Calu3 (cell line): ENCODE measurements around the gene TNK2. TPM values are rescaled to one million over a fixed set of nuclear protein-coding genes. Genes with fewer than 3 reads are reported as not detected.
"Not testable (repeated sequence)": the region's sequence is repeated elsewhere in the genome, so short reads cannot be mapped to it uniquely, and the experiment has no call there.

Source experiments
- BruUV-seq: library from RNA; stranded (reverse); fragments of 400-500 nt; replicated peaks from 2 replicates; lab custom pipeline; 2021; lab: Mats Ljungman, UMichigan
- CTCF ChIA-PET: fragments of 300-600 bp; sonication (Branson Sonifier 250); formaldehyde crosslinking; loops from one replicate; lab custom pipeline; 2022; ENCODE audit warnings: antibody characterized with exemption; lab: Charles Lee
- DNase-seq: peaks from one replicate; pipeline ENCODE4 v3.0.0; 2022
- H3K27ac Mint-ChIP-seq: one replicate; pipeline ENCODE4 v1.8.0; 2022; ENCODE audit warnings: mixed read lengths; ENCODE audit not compliant: unreplicated experiment
- H3K27me3 Mint-ChIP-seq: one replicate; pipeline ENCODE4 v1.8.0; 2022; ENCODE audit warnings: mixed read lengths; ENCODE audit not compliant: unreplicated experiment
- H3K36me3 Mint-ChIP-seq: one replicate; pipeline ENCODE4 v1.8.0; 2022; ENCODE audit warnings: mild to moderate bottlenecking, moderate library complexity, mixed read lengths; ENCODE audit not compliant: insufficient read depth, unreplicated experiment
- H3K4me1 Mint-ChIP-seq: one replicate; pipeline ENCODE4 v1.8.0; 2022; ENCODE audit warnings: mild to moderate bottlenecking, low read depth, mixed read lengths; ENCODE audit not compliant: unreplicated experiment
- H3K4me3 Mint-ChIP-seq: one replicate; pipeline ENCODE4 v1.8.0; 2022; ENCODE audit warnings: mild to moderate bottlenecking, low read depth, moderate library complexity, mixed read lengths; ENCODE audit not compliant: unreplicated experiment
- H3K9me3 Mint-ChIP-seq: one replicate; pipeline ENCODE4 v1.8.0; 2022; ENCODE audit warnings: low read depth, mixed read lengths; ENCODE audit not compliant: unreplicated experiment
- CTCF ChIP-seq: fragments of 200-600 bp; IDR thresholded peaks from one replicate; pipeline ENCODE4 v1.8.0; 2022; ENCODE audit warnings: antibody characterized with exemption; ENCODE audit not compliant: unreplicated experiment
- intact Hi-C: fragments of 100-400 bp; cut with micrococcal nuclease; formaldehyde crosslinking; loops from one replicate; pipeline ENCODE4 v1.10.0; 2022; ENCODE audit not compliant: unreplicated experiment
- total RNA-seq: library from RNA; stranded (reverse); gene quantifications from 2 replicates; pipeline ENCODE4 v1.2.3, GENCODE V29; 2022

TNK2 gene
- total RNA-seq, 1 experiment from 2014 or later, result 50.4 TPM

- peaks cover 38% of the 10 kb centered on the region for H3K27me3 Mint-ChIP-seq
- CTCF ChIA-PET, result no interaction called here
- H3K9me3 Mint-ChIP-seq, result no peaks in the 10 kb centered on the region
- peaks cover 11% of the 10 kb centered on the region for H3K4me1 Mint-ChIP-seq
- no peak for DNase-seq
- TF ChIP-seq CTCF, result no peak
- peaks cover 10% of the 10 kb centered on the region for H3K36me3 Mint-ChIP-seq
- intact Hi-C loops, result no loop called here
- no TSS peak for BruUV-seq
- H3K4me3 Mint-ChIP-seq, result no peak overlapping the region
- H3K27ac Mint-ChIP-seq, result peak overlapping the region; percentile 4
Measured at GRCh38 chr3:195918176-195918575, 9.8 kb upstream of the TNK2 start.

- BruUV-seq, result no TSS peak
- Mint-ChIP-seq H3K4me3 (no peak overlapping the region), H3K36me3 (peaks cover 10% of the 10 kb centered on the region), H3K27me3 (peaks cover 38% of the 10 kb centered on the region), H3K27ac (no peak overlapping the region), H3K9me3 (no peaks in the 10 kb centered on the region), H3K4me1 (peaks cover 11% of the 10 kb centered on the region)
- no peak for TF ChIP-seq CTCF
- DNase-seq, result no peak
- CTCF ChIA-PET, result no interaction called here
- intact Hi-C loops, result no loop called here
Measured at GRCh38 chr3:195916991-195917390, 8.6 kb upstream of the TNK2 start.

GRCh38 chr3:195916291-195916690, 7.9 kb upstream of the TNK2 start:
- peaks cover 38% of the 10 kb centered on the region for H3K27me3 Mint-ChIP-seq
- BruUV-seq, result no TSS peak
- DNase-seq, result no peak
- H3K4me3 Mint-ChIP-seq, result no peak overlapping the region
- H3K27ac Mint-ChIP-seq, result no peak overlapping the region
- H3K9me3 Mint-ChIP-seq, result no peaks in the 10 kb centered on the region
- CTCF ChIA-PET, result interaction anchor here (0.6 kb wide), 1 partner anchor 12 kb away, joined by 6 read pairs; no protein-coding TSS in a partner anchor
- H3K36me3 Mint-ChIP-seq, result peaks cover 10% of the 10 kb centered on the region
- intact Hi-C loops, result no loop called here
- peaks cover 11% of the 10 kb centered on the region for H3K4me1 Mint-ChIP-seq
- no peak for TF ChIP-seq CTCF

- no peaks in the 10 kb centered on the region for H3K9me3 Mint-ChIP-seq
- peak; percentile 96 for DNase-seq
- CTCF ChIA-PET, result interaction anchor here (0.7 to 2.5 kb wide), 4 partner anchors 12 to 55 kb away, joined by 3 to 16 read pairs (median 4); no protein-coding TSS in a partner anchor
- BruUV-seq, result no TSS peak
- peaks cover 10% of the 10 kb centered on the region for H3K36me3 Mint-ChIP-seq
- intact Hi-C loops, result loop anchor here (1.0 kb wide), 1 partner anchor 56 kb away; no protein-coding TSS in a partner anchor
- no peak overlapping the region for H3K4me3 Mint-ChIP-seq
- peaks cover 11% of the 10 kb centered on the region for H3K4me1 Mint-ChIP-seq
- peak; percentile 92 for TF ChIP-seq CTCF
- H3K27me3 Mint-ChIP-seq, result peaks cover 38% of the 10 kb centered on the region
- H3K27ac Mint-ChIP-seq, result peak overlapping the region; percentile 21
Measured at GRCh38 chr3:195914648-195915473, 6.5 kb upstream of the TNK2 start.

- peaks cover 11% of the 10 kb centered on the region for H3K4me1 Mint-ChIP-seq
- peaks cover 38% of the 10 kb centered on the region for H3K27me3 Mint-ChIP-seq
- intact Hi-C loops, H3K4me3 Mint-ChIP-seq, BruUV-seq, DNase-seq, H3K9me3 Mint-ChIP-seq: not testable (repeated sequence)
- H3K27ac Mint-ChIP-seq, result peak overlapping the region; percentile 21
- peaks cover 11% of the 10 kb centered on the region for H3K36me3 Mint-ChIP-seq
- CTCF ChIA-PET, result interaction anchor here (1.0 to 2.5 kb wide), 2 partner anchors 20 to 51 kb away, joined by 3 to 16 read pairs; no protein-coding TSS in a partner anchor
Measured at GRCh38 chr3:195914146-195914545, 5.8 kb upstream of the TNK2 start.
